HG02623 (cell line): ENCODE measurements around the gene CNIH2.
"Not testable (repeated sequence)": the region's sequence is repeated elsewhere in the genome, so short reads cannot be mapped to it uniquely, and the experiment has no call there.

Source experiments
- ATAC-seq: cut with Tn5 transposase; IDR thresholded peaks from one replicate; pipeline ENCODE4 v1.9.1; 2021; ENCODE audit warnings: moderate library complexity; ENCODE audit not compliant: unreplicated experiment

Gene CNIH2

DNA sequence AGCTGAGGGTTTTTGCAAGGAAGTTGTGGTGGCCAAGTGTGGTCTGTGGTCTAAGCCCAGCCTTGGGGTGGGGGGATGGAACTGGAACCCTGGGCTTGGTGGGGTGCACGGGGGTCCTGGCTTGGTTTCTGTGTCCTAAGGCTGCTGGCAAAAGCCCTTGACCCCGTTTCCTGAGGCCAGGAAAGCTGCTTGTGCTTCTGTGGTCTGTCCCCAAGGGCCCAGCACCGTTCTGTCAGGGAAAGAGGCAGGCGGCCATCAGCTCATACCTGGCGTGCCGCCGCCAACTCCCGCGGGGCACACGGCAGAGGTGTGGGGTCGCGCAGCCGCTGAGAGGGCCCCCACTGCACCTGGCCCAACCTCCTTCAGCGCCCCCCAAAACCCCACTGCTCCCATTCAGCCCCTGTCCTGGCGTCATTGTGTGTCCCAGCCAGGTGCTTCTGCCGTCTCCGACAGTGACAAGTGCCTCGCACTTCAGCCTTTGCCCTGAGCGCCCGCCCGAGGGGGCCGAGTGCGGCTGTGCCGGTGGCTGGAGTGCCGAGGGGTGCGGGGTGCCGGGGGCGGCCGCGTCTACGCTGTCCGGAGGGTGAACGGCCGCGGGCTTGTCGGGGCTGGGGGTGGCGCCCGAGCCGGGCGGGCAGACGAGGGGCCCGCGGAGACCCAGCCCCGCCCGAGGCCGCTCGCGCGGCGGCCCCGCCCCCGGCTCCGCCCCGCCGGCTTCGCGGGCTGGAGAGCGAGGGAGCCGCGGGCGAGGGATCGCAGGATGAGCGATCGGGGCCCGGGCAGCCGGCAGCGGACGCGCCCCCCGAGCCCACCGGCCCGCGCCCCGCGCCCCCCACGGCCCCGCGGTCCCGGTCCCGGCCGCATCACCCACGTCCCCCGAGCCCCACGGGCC is at the start of gene CNIH2:
Gene CNIH2 (plus strand): TSS at position 705 of the 892 bp plus-strand sequence. CDS start 282 bp downstream, outside the sequence.
- ATAC-seq: no peak

DNA sequence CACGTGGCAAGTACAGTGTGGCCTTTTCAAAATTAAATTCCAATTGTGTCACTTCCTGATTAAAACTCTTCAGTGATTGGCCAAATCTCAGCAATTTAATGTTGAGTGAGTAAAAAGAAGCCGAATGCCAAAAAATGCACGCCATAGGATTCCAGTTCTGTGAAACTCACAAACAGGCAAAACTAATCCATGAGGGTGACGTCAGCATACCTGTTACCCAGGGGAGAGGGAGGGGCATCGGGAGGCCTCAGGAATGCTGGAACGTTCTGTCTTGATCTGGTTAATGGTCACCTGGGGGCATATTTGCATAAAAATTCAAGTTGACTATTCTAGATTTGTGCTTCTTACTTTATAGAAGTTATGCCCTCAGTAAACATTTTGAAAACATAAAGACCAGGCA is 49.5 kb upstream of the CNIH2 start:
- ATAC-seq: no peak

DNA sequence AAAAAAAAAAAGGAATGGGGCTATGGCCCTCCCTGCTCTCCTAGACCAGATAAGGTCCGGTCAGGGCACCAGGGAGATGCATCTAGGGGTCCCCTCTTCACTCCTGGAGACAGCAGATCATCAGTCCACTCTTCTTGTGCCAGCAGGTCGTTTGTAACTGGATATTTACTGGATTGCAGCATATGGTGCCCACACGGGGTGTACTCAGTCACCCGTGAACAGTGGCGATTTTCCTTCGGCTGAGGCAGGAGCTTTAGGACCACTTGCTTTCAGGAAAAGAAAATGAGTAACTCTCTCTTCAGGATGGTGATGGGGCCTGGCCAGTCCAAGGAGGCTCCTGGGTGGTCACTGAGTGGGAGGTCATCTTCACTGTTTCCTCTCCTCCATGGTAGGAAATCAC is 47.8 kb upstream of the CNIH2 start:
- ATAC-seq: no peak

DNA sequence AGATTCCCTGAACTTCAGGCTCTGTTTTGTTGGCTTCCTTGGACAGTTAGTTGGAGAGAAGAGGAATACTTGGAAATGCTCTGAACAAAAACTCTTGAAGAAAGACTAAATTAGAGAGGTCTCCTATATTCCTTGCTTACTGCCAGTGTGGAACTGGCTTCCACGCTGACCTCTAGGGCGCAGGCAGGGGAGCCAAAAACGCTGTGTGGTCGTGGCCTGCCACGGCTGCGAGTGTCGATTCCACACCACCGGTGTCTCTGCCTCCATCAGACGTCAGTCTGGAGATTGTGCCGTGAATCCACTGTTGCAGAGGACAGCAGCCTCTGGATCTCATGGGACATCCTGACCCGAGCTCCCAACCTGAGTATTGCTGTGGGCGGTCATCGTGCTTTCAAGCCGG is 47.0 kb upstream of the CNIH2 start:
- no peak for ATAC-seq

GRCh38 chr11:66231561-66231960 is 46.4 kb upstream of the CNIH2 start:
- ATAC-seq: no peak

- no peak for ATAC-seq
These were observed 45.2 kb upstream of the CNIH2 start for GRCh38 chr11:66232769-66233168.

- no peak for ATAC-seq
These were observed 44.7 kb upstream of the CNIH2 start for GRCh38 chr11:66233301-66233700.

DNA sequence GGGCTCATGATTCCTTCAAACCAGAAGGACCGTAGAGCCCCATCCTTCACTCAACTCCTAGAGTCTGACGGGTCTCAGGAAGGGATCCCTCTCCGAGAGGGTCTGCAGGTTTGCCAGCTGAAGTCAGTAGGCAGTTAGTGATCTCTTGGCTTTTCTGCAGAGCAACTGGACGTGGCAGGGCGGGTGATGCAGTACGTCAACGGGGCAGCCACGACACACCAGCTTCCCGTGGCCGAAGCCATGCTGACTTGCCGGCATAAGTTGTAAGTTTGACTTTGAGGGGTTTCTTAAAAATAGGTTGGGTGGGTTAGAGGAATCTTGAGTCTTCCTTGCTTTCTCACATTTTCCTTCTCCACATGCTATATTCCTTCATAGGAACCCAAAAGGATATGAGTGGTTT is 42.8 kb upstream of the CNIH2 start:
- ATAC-seq: no peak

- ATAC-seq: no peak
These were observed 40.1 kb upstream of the CNIH2 start for GRCh38 chr11:66237867-66238266.

- ATAC-seq: no peak
These were observed 39.1 kb upstream of the CNIH2 start for GRCh38 chr11:66238786-66239413.

DNA sequence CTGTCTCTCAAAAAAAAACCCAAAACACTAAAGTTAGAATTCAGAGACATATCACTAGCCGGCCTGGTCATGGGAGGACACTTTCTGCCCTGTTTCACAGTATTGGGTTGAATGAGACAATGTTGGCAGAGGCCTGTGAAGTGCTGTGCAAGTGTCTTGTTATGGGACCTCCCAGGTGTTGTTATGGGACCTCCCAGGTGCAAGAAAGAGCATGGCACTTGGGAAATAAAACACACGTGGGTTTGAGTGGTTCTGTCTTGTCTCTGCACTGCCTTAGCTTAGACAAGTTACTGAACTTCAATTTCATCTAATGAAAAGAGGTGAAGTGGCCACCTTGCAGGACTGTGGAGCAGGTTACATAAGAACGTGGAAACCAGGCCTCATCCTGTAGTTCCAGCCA is 38.5 kb upstream of the CNIH2 start:
- no peak for ATAC-seq

- no peak for ATAC-seq
These were observed 37.8 kb upstream of the CNIH2 start for GRCh38 chr11:66239998-66240780.

DNA sequence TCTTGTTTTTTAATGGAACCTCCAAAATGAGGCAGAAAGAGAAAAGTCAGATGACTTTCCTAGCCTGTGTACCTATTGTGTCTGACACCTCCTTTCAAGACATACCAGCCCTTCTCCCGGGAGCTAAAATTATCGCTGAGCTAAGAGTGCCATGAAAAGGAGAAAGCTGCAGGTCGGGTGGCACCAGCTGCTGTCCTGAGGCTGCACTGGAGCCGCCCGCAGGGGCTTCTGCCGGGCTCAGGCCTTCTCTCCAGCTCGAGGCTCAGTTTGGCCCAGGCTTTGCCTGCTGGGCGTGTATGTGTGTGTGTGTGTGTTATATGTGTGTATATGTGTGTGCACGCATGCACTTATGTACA is 37.2 kb upstream of the CNIH2 start:
- ATAC-seq: no peak

- ATAC-seq: no peak
These were observed 35.7 kb upstream of the CNIH2 start for GRCh38 chr11:66242095-66242765.

DNA sequence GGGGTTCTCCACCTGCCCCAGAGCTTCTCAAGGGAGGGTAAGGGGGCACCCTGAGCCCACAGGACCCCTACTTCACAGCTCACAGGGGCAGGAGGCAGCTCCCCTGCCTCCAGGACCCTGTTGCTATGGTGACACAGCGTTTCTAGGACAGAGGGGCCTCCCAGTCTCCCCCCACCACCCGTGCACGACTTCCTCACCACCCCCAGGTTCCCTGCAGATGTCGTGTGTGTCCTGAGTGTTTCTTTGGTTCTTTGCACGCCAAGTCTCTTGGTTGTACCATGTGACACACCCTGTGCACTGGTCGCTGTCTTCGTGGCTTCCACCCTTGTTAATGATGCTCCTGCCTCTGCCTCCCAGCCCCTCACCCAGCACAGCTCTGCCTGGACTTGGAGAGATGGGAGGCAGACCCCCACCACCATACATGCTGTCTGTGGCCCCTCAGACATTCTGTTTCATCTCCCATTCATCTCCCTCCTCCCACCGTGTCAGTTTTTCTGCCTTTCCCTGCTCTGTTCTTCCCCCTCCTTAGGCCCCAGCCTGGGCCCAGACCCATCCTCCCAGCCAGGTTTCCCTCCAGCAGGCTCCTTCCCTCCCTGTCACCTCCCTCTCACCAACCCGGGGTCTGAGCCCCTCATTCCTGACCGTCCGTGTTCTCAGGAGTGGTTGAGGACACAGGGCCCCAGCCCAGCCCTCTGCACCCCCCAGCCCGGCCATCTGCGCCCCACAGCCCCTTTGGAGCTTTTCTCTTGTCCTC is 34.0 kb upstream of the CNIH2 start:
- no peak for ATAC-seq

GRCh38 chr11:66247295-66247694 is 30.7 kb upstream of the CNIH2 start:
- no peak for ATAC-seq

GRCh38 chr11:66247801-66248200 is 30.2 kb upstream of the CNIH2 start:
- ATAC-seq: no peak

GRCh38 chr11:66248903-66249302 is 29.1 kb upstream of the CNIH2 start:
- no peak for ATAC-seq

DNA sequence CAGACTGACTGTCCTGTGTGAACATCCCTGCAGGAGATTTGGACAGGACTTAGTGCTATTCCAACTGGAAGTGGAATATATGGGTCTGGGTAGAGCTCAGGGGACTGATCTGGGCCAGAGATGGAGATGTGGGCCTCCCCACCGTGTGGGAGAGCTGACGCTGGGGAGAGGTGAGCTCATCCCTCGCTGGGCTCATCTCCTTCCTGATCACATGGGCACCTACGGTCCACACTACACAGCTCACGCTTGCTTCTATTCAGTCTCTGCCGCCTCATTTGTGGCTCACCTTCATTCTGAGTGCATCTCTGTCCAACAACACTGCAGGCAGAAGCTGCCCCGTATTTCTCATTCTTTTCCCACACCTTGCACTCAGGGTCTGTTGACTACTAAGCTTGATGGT is 26.2 kb upstream of the CNIH2 start:
- no peak for ATAC-seq

DNA sequence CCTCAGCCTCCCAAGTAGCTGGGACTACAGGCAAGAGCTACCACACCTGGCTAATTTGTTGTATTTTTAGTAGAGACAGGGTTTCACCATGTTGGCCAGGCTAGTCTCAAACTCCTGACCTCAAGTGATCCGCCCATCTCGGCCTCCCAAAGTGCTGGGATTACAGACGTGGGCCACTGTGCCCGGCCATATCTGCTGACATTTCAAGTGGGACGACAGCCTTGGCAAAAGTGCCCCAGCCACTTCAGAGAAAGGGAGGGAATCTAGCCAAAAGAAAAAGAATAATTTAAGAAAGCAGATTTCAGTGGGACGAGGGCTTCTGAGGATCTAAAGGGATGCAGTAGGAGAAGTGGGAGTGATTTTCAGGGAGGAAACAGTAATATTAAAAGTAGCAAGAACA is 24.9 kb upstream of the CNIH2 start:
- ATAC-seq: not testable (repeated sequence)
